A549 (cell line): ENCODE measurements around the gene COL28A1. TPM values are rescaled to one million over a fixed set of nuclear protein-coding genes. Genes with fewer than 3 reads are reported as not detected.

Experiments used
- ATAC-seq, 2 experiments: fragments of 200-7000 bp in 1 of 2; fragments of >200 bp in 1 of 2; cut with Nextera tagmentation in 1 of 2; cut with Tn5 transposase in 1 of 2; 3 replicates each; pipeline versions ENCODE4 v1.8.0 to v1.9.1; 2018 to 2020; ENCODE audit warnings: mild to moderate bottlenecking in 1 of 2, moderate library complexity in 1 of 2
- CTCF ChIA-PET: fragments of 300-600 bp; sonication (Branson Sonifier 250); formaldehyde crosslinking; extraction: SDS; loops from one replicate; lab custom pipeline; 2021; ENCODE audit warnings: antibody characterized with exemption, inconsistent platforms; lab: Yijun Ruan, JAX
- POLR2A ChIA-PET: fragments of 350-600 bp; formaldehyde crosslinking; extraction: SDS; loops from one replicate; lab custom pipeline; 2021; ENCODE audit warnings: antibody characterized with exemption, inconsistent platforms; lab: Yijun Ruan, JAX
- DNase-seq, 2 experiments: peaks; one replicate each; pipeline versions ENCODE4 v3.0.0 to v3.0.0-alpha.2; 2011 to 2016; ENCODE audit warnings: low read depth in 1 of 2, low spot score in 1 of 2
- FAIRE-seq: peaks from 2 replicates; lab custom pipeline; 2011; peaks lifted over from hg19 to GRCh38; lab: Jason Lieb, UNC
- H3K27ac ChIP-seq, 2 experiments: fragments of >200 bp; sonication (Bioruptor Twin); formaldehyde crosslinking; 3 replicates each; pipeline ENCODE4 v1.5.1; 2016 to 2017
- H3K4me1 ChIP-seq: fragments of >200 bp; sonication (Bioruptor Twin); formaldehyde crosslinking; 3 replicates; pipeline ENCODE4 v1.6.1; 2016
- H3K4me2 ChIP-seq: fragments of >200 bp; sonication (Bioruptor Twin); formaldehyde crosslinking; 3 replicates; pipeline ENCODE4 v1.6.1; 2016
- H3K4me3 ChIP-seq: fragments of >200 bp; sonication (Bioruptor Twin); formaldehyde crosslinking; 3 replicates; pipeline ENCODE4 v1.5.1; 2016
- H3K9me3 ChIP-seq: fragments of >200 bp; sonication (Bioruptor Twin); formaldehyde crosslinking; 3 replicates; pipeline ENCODE4 v1.6.1; 2016
- BHLHE40 ChIP-seq: IDR thresholded peaks from 2 replicates; pipeline ENCODE4 v1.6.1; 2012; ENCODE audit warnings: low read depth, low read length, inconsistent platforms
- CBX2 ChIP-seq: fragments of 200-600 bp; sonication (generic); IDR thresholded peaks from 2 replicates; pipeline ENCODE4 v1.6.1; 2016; ENCODE audit warnings: low read depth, mild to moderate bottlenecking, borderline replicate concordance
- CBX8 ChIP-seq: fragments of 200-600 bp; sonication (generic); IDR thresholded peaks from 2 replicates; pipeline ENCODE4 v1.6.1; 2016
- EHMT2 ChIP-seq: fragments of 200-600 bp; sonication (generic); IDR thresholded peaks from 2 replicates; pipeline ENCODE4 v1.6.1; 2016; ENCODE audit warnings: antibody characterized with exemption, low read depth, mild to moderate bottlenecking, moderate library complexity
- ELK1 ChIP-seq: fragments of 150-350 bp; IDR thresholded peaks from 2 replicates; pipeline ENCODE4 v1.6.1; 2014; ENCODE audit warnings: low read depth, mild to moderate bottlenecking, low read length
- HDAC2 ChIP-seq: fragments of 200-600 bp; sonication (generic); IDR thresholded peaks from 2 replicates; pipeline ENCODE4 v1.6.1; 2016
- HOXA7 ChIP-seq: fragments of 250-450 bp; sonication (Bioruptor Pico); IDR thresholded peaks from 2 replicates; pipeline ENCODE4 v1.5.0; 2020; ENCODE audit warnings: mild to moderate bottlenecking, moderate library complexity
- HOXB5 ChIP-seq: fragments of 250-450 bp; sonication (Bioruptor Pico); IDR thresholded peaks from 2 replicates; pipeline ENCODE4 v1.5.0; 2020; ENCODE audit warnings: mild to moderate bottlenecking, moderate library complexity
- KDM1A ChIP-seq: fragments of 200-600 bp; sonication (generic); IDR thresholded peaks from 2 replicates; pipeline ENCODE4 v1.6.1; 2016; ENCODE audit warnings: low read depth, mild to moderate bottlenecking
- MAFK ChIP-seq: fragments of 450-650 bp; IDR thresholded peaks from 2 replicates; pipeline ENCODE4 v1.6.1; 2014; ENCODE audit not compliant: partially characterized antibody
- MYC ChIP-seq: IDR thresholded peaks from 2 replicates; pipeline ENCODE4 v1.6.1; 2012; ENCODE audit warnings: mild to moderate bottlenecking, inconsistent platforms, low read length, improper control_type of control experiment, borderline replicate concordance
- NFE2L2 ChIP-seq: fragments of 150-350 bp; conservative IDR thresholded peaks from 2 replicates; pipeline ENCODE4 v1.6.1; 2014; ENCODE audit warnings: low read length
- NR3C1 ChIP-seq: fragments of >200 bp; sonication (Bioruptor Twin); formaldehyde crosslinking; IDR thresholded peaks from 3 replicates; pipeline ENCODE4 v1.6.1; 2017
- RFX5 ChIP-seq: fragments of 450-650 bp; IDR thresholded peaks from 2 replicates; pipeline ENCODE4 v1.7.1; 2014; ENCODE audit warnings: antibody characterized with exemption, mild to moderate bottlenecking, moderate library complexity
- SREBF2 ChIP-seq: fragments of 450-650 bp; IDR thresholded peaks from 2 replicates; pipeline ENCODE4 v1.6.1; 2014; ENCODE audit warnings: mild to moderate bottlenecking, moderate library complexity
- TP53 ChIP-seq: fragments of 250-450 bp; sonication (Bioruptor Pico); IDR thresholded peaks from 2 replicates; pipeline ENCODE4 v1.5.0; 2021; ENCODE audit warnings: mild to moderate bottlenecking, moderate library complexity
- USF2 ChIP-seq: fragments of 450-650 bp; IDR thresholded peaks from 2 replicates; pipeline ENCODE4 v1.6.1; 2014; ENCODE audit warnings: antibody characterized with exemption
- ZFP36 ChIP-seq: fragments of 450-650 bp; IDR thresholded peaks from 2 replicates; pipeline ENCODE4 v1.6.1; 2014; ENCODE audit warnings: borderline replicate concordance; ENCODE audit not compliant: partially characterized antibody
- WGBS: methylation state at CpG from one replicate; pipeline ENCODE4 v1.1.6; 2017; ENCODE audit errors: missing lambda C conversion rate; 5-methylcytosine and 5-hydroxymethylcytosine counted together
- polyA plus RNA-seq, 4 experiments: library from polyadenylated mRNA; depleted of rRNA in 3 of 4; stranded (reverse); fragments of >200 nt; fragmentation: RNase III in 1 of 4; extraction: RNeasy Plus Mini Kit Qiagen cat#74134 plus additional on column Dnase treatment in 1 of 4; gene quantifications; 2 replicates in 3 of 4; 3 replicates in 1 of 4; pipeline ENCODE4 v1.2.3, GENCODE V29; 2011 to 2017
- TF ChIP-seq, protein P1 (sequence below): fragments of 250-450 bp; sonication (Bioruptor Pico); IDR thresholded peaks from 2 replicates; pipeline ENCODE4 v1.5.0; 2021; ENCODE audit warnings: mild to moderate bottlenecking, moderate library complexity, borderline replicate concordance
- TF ChIP-seq, protein P2 (sequence below): IDR thresholded peaks from 2 replicates; pipeline ENCODE4 v1.6.1; 2012

COL28A1 gene
- polyA plus RNA-seq, 2 of the 4 experiments (the other 2 are of a cell fraction), result 0.08 to 0.17 TPM

- Histone ChIP-seq H3K4me3 (no peak overlapping the region), H3K27ac (no peak overlapping the region)
- POLR2A ChIA-PET, result no interaction called here
- TF ChIP-seq RFX5 (no peak), HOXB5 (CRISPR knock-in tag) (no peak), KDM1A (no peak), HDAC2 (no peak), EHMT2 (no peak), BHLHE40 (no peak), ELK1 (no peak), TP53 (CRISPR knock-in tag) (no peak), MAFK (no peak), CBX8 (no peak), HOXA7 (CRISPR knock-in tag) (no peak), SREBF2 (no peak)
- TF ChIP-seq, protein P1, sequence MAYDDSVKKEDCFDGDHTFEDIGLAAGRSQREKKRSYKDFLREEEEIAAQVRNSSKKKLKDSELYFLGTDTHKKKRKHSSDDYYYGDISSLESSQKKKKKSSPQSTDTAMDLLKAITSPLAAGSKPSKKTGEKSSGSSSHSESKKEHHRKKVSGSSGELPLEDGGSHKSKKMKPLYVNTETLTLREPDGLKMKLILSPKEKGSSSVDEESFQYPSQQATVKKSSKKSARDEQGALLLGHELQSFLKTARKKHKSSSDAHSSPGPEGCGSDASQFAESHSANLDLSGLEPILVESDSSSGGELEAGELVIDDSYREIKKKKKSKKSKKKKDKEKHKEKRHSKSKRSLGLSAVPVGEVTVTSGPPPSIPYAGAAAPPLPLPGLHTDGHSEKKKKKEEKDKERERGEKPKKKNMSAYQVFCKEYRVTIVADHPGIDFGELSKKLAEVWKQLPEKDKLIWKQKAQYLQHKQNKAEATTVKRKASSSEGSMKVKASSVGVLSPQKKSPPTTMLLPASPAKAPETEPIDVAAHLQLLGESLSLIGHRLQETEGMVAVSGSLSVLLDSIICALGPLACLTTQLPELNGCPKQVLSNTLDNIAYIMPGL (CRISPR knock-in tag), result no peak
- TF ChIP-seq, protein P2, sequence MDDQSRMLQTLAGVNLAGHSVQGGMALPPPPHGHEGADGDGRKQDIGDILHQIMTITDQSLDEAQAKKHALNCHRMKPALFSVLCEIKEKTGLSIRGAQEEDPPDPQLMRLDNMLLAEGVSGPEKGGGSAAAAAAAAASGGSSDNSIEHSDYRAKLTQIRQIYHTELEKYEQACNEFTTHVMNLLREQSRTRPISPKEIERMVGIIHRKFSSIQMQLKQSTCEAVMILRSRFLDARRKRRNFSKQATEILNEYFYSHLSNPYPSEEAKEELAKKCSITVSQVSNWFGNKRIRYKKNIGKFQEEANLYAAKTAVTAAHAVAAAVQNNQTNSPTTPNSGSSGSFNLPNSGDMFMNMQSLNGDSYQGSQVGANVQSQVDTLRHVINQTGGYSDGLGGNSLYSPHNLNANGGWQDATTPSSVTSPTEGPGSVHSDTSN, result no peak
- TF ChIP-seq, all 56 proteins: peak for 0
- Histone ChIP-seq H3K4me1 (peaks cover under 1% of the 10 kb centered on the region; the same call in 1 of the 3 replicates), H3K9me3 (0 out of 3 replicates have a peak, but pooled peaks cover 3% of the 10 kb centered on the region), H3K4me2 (no peak overlapping the region)
- CTCF ChIA-PET, result interaction anchor here (6.9 kb wide), 1 partner anchor 112 kb away, joined by 54 read pairs; no protein-coding TSS in a partner anchor
- WGBS, result 86% methylated on average over 5 of the region's 5 CpGs
- no peak for FAIRE-seq
- no peak for ATAC-seq
- DNase-seq, result no peak
These were observed 835 bp upstream of the COL28A1 start for GRCh38 chr7:7536396-7537019.

- no peak for TF ChIP-seq ZFP36
- TF ChIP-seq USF2, result no peak
- TF ChIP-seq RFX5, result no peak
- TF ChIP-seq NFE2L2, result no peak
- no peak for TF ChIP-seq MYC
- TF ChIP-seq HOXB5 (CRISPR knock-in tag), result no peak
- no peak for TF ChIP-seq NR3C1
- no peak for TF ChIP-seq KDM1A
- no peak for TF ChIP-seq CBX2
- TF ChIP-seq, protein P1 (CRISPR knock-in tag), result no peak
- Histone ChIP-seq H3K27ac (no peak overlapping the region), H3K4me1 (peaks cover 10% of the 10 kb centered on the region), H3K4me2 (no peak overlapping the region), H3K4me3 (no peak overlapping the region), H3K9me3 (0 out of 3 replicates have a peak, but pooled peaks cover 3% of the 10 kb centered on the region)
- WGBS, result 71% methylated on average over 3 of the region's 3 CpGs
- no peak for FAIRE-seq
- CTCF ChIA-PET, result interaction anchor here (0.5 to 6.9 kb wide), 4 partner anchors 13 to 324 kb away, joined by 3 to 54 read pairs (median 4); no protein-coding TSS in a partner anchor
- no peak for DNase-seq
- POLR2A ChIA-PET, result no interaction called here
- no peak for ATAC-seq
These were observed 1.7 kb downstream of the COL28A1 start for GRCh38 chr7:7533831-7534430.
